Mesothelial cell of epicardium (in vitro differentiated cells): ENCODE measurements around the gene GPR162. TPM values are rescaled to one million over a fixed set of nuclear protein-coding genes. Genes with fewer than 3 reads are reported as not detected.
A peak's percentile ranks its signal among the peaks of the same experiment; 100 is the strongest.

Experiments used
- DNase-seq, 2 experiments: peaks; one replicate each; pipeline ENCODE4 v3.0.0; 2021; ENCODE audit warnings: low spot score in 2 of 2; ENCODE audit not compliant: unreplicated experiment in 2 of 2
- H3K27ac Mint-ChIP-seq: 2 replicates; pipeline ENCODE4 v1.8.0; 2021; ENCODE audit warnings: mixed read lengths
- H3K27me3 Mint-ChIP-seq: 2 replicates; pipeline ENCODE4 v1.8.0; 2021; ENCODE audit warnings: low read depth, mixed read lengths
- H3K36me3 Mint-ChIP-seq: 2 replicates; pipeline ENCODE4 v1.8.0; 2021; ENCODE audit warnings: mixed read lengths
- H3K4me1 Mint-ChIP-seq: 2 replicates; pipeline ENCODE4 v1.8.0; 2021; ENCODE audit warnings: mixed read lengths
- H3K4me3 Mint-ChIP-seq: 2 replicates; pipeline ENCODE4 v1.8.0; 2021; ENCODE audit warnings: mild to moderate bottlenecking, moderate library complexity, mixed read lengths
- H3K9me3 Mint-ChIP-seq: 2 replicates; pipeline ENCODE4 v1.8.0; 2021; ENCODE audit warnings: mixed read lengths
- CTCF ChIP-seq: fragments of 200-600 bp; sonication (generic); IDR thresholded peaks from one replicate; pipeline ENCODE4 v1.5.0; 2021; ENCODE audit warnings: antibody characterized with exemption; ENCODE audit not compliant: unreplicated experiment
- total RNA-seq: library from RNA; stranded (reverse); gene quantifications from 3 replicates; pipeline ENCODE4 v1.2.1, GENCODE V29; 2021

GPR162 gene
- total RNA-seq, 1 donor from 2014 or later, result 10.8 TPM

GRCh38 chr12:6784296-6784695, 37.3 kb upstream of the GPR162 start:
- Mint-ChIP-seq H3K9me3 (no peaks in the 10 kb centered on the region), H3K4me3 (no peak overlapping the region), H3K36me3 (no peaks in the 10 kb centered on the region), H3K27ac (no peak overlapping the region), H3K27me3 (no peaks in the 10 kb centered on the region), H3K4me1 (peaks cover 11% of the 10 kb centered on the region)
- no peak for TF ChIP-seq CTCF
- no peak for DNase-seq

GRCh38 chr12:6784761-6785160, 36.9 kb upstream of the GPR162 start:
- Mint-ChIP-seq H3K36me3 (no peaks in the 10 kb centered on the region), H3K4me1 (peaks cover 15% of the 10 kb centered on the region), H3K4me3 (no peak overlapping the region), H3K27ac (no peak overlapping the region), H3K9me3 (no peaks in the 10 kb centered on the region), H3K27me3 (no peaks in the 10 kb centered on the region)
- TF ChIP-seq CTCF, result no peak
- no peak for DNase-seq

- peak overlapping the region; percentile 2 for H3K27ac Mint-ChIP-seq
- H3K36me3 Mint-ChIP-seq, result no peaks in the 10 kb centered on the region
- no peak for TF ChIP-seq CTCF
- H3K27me3 Mint-ChIP-seq, result no peaks in the 10 kb centered on the region
- DNase-seq, result no peak
- H3K4me3 Mint-ChIP-seq, result no peak overlapping the region
- no peaks in the 10 kb centered on the region for H3K9me3 Mint-ChIP-seq
- peaks cover 15% of the 10 kb centered on the region for H3K4me1 Mint-ChIP-seq
Measured at GRCh38 chr12:6786416-6787094, 35.1 kb upstream of the GPR162 start.

GRCh38 chr12:6787309-6787708, 34.3 kb upstream of the GPR162 start:
- TF ChIP-seq CTCF, result no peak
- no peak for DNase-seq
- Mint-ChIP-seq H3K27me3 (no peaks in the 10 kb centered on the region), H3K4me1 (peaks cover 20% of the 10 kb centered on the region), H3K4me3 (no peak overlapping the region), H3K36me3 (no peaks in the 10 kb centered on the region), H3K27ac (no peak overlapping the region), H3K9me3 (no peaks in the 10 kb centered on the region)

GRCh38 chr12:6788972-6789924, 32.4 kb upstream of the GPR162 start, which contains the start of gene CD4:
Gene CD4, plus strand, starts transcription at chr12:6789528. Its CDS starts 10,611 bp downstream, at chr12:6800139.
- DNase-seq, result no peak
- H3K27ac Mint-ChIP-seq, result no peak within 1 kb of the TSS
- peaks cover 30% of the 10 kb centered on the region for H3K4me1 Mint-ChIP-seq
- H3K4me3 Mint-ChIP-seq, result peak within 1 kb of the TSS; percentile 5
- no peaks in the 10 kb centered on the region for H3K27me3 Mint-ChIP-seq
- TF ChIP-seq CTCF, result no peak
- no peaks in the 10 kb centered on the region for H3K9me3 Mint-ChIP-seq
- H3K36me3 Mint-ChIP-seq, result no peaks in the 10 kb centered on the region
